NCI-H526 treated with DMSO at 0.1 percent for 48 hours (cell line): Measurements from ENCODE around the gene CCNK.

Source experiments
- DNase-seq: peaks from one replicate; lab custom pipeline; 2025; lab: John Stamatoyannopoulos, UW

Gene CCNK

GRCh38 chr14:99480917-99481744, at the start of gene CCNK:
Gene CCNK, plus strand, starts transcription at chr14:99481409. Its CDS starts 11,269 bp downstream, at chr14:99492678.
- peak; percentile 100 for DNase-seq

DNA sequence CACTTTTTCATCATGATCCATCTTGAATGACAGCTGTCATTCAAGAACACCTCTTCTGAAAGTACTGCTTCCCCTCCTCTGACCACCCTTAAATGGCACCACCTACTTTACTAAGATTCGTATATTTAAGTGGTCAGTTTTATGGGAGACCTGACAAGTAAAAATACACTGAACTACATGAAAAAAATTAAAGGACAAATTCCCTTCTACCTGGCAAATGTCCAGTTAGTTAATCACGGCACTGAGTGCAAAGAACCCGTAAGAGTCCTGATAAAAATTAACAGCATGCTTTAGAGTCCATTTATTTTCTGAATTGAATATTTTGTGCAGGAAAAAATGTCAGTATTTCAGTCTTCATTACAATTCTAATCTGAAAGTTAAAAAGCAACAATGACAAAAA, 49.2 kb upstream of the CCNK start:
- no peak for DNase-seq

GRCh38 chr14:99432485-99432884, 48.7 kb upstream of the CCNK start:
- no peak for DNase-seq

- no peak for DNase-seq
Measured at GRCh38 chr14:99435327-99435726, 45.9 kb upstream of the CCNK start.

DNA sequence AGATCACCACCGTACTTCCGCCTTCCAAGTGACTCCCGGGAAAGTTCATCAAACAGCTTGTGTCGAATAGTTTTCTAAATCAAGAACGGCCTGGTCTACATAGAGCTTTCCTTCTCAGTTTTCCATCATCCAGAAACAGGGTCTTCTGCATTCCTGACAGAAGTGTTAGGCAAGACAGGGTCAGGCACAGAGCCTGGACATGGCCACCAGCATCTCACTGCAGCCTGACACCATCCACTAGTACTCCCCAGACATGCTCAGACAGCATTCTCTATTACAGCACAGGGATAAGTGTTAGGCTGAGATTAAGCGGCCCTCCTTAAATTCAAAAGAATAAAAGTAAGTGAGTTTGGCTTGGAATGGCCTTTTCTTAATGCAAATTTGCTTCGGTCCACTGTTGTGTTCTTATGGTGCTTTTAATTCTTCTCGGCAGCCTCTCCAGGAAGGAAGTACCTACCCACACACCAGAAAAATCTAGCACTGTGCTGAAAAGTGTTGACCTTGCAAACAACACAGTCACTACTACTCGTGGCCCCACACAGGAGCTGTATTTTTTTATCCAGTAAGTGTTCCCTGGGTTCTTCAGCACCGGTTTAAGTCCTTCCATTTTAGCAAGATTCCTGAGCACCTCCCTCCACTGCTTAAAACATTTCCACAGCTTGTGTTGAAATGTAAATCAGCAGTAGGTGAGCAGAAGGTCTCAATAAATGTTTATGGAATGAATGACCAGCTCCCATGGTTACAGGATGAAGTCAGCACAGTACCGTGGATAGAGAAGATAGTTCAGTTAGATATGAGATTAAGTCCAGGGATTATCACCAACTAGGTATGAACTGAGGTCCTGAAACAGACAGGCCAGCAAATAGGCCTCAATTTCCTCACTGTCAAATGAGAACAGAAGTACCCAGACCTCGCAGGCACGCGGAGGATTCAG, 44.7 kb upstream of the CCNK start:
- DNase-seq = no peak

DNA sequence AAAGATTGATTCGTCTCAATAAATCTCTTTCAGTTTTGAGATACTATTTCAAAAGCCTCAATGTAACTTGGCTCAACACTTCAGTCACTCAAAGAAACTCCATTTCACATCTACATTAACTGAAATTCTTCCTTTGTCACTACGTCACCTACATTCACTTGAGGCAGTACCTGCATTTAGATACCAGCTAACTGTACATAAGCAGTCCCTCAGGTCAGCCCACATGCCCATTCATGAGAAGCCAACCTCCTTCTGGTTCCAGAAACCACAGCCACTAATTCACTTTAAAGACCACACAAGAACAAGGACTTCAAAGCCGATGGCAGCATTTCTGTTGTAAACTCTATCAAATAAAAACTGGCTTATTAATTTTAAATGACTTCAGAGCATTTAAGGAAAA, 43.5 kb upstream of the CCNK start:
- DNase-seq = no peak

DNA sequence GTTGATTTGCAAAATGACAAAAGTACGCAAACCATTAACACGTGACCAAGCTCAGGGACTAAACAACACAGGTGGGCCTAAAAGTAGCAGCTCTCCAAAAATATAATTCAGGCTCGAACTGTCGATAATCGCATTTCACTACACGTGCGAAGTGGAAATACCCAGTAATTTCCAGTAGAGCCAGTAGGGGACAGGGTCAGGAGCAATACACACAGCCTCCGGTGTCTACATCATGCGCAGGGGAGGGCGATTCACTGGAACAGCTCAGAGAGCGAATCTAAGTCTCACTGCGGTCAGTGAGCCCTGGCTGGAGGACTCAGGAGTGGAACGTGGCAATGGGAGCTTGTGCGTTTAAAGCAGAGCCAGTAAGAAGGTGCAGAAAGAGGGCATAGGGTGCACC, 40.9 kb upstream of the CCNK start:
- DNase-seq = no peak

DNA sequence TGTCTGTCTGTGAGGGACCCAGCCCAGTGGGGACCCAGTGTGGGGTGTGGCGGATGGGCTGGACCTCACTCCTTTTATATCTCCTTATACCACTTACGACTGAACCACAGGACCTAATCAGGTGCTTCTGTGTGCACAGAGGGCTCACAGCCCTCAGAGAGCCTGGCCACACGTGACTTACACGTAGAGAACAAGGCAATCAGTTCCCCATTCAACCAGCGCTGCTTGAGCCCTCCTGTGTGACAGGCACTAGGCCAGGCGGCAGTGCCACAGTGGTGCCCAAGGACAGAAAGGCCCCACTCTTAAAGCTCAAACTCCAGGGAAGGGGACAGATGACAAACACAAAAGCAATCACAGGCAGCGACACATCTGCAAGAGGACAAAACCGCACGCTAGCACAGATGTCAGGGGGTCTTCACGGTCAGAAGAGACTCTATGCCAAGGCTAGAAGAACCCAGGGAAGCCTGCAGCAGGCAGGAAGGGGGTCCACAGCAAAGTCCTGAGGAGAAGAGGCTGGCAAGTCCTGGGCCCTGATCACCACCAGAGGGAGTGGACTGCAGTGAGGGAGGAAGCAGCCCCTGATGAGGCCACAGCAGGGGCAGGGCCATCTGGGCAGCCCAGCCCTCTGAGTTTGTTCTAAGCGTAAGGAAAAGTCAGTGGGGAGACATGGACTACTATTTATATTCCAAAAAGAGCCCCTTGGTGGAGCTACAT, 39.9 kb upstream of the CCNK start:
- DNase-seq = no peak

DNA sequence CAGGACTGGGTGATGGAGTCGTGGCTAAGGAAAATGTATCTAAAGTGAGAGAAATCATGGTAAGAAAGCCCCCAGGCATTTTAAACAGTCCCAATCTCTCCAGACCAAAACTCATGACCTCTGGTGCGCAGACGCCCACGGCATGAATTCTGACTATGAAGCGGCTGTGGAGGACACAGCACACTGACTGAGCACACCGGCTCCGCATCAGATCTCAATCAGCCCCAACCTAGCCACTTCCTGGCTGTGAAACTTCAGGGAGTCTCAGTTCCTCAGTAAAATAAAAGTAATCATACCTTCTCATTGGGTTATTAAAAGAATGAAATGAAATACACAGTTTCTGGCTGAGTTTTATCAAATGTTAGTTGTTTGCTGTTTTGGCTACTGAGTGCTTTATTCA, 39.3 kb upstream of the CCNK start:
- no peak for DNase-seq

- no peak for DNase-seq
Measured at GRCh38 chr14:99445931-99446330, 35.3 kb upstream of the CCNK start.

DNA sequence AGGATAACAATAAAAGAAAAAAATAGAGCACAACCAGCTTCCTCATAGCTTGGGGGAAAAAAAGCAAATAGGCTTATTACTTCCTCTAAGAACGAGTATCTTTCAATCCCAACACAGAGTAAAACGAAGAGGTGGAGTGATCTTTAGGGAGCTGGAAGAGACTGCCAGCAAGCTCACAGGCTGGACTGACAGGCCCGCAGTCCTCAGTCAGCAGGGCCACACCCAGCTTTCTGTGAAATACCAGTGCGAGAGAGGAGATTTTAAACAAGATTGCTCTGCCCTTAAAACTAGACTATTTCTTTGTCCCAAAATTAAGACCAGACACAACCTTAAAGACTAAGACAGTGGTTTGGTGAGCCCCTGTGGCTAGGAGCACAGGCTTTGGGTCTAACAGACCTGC, 33.5 kb upstream of the CCNK start:
- DNase-seq = no peak

DNA sequence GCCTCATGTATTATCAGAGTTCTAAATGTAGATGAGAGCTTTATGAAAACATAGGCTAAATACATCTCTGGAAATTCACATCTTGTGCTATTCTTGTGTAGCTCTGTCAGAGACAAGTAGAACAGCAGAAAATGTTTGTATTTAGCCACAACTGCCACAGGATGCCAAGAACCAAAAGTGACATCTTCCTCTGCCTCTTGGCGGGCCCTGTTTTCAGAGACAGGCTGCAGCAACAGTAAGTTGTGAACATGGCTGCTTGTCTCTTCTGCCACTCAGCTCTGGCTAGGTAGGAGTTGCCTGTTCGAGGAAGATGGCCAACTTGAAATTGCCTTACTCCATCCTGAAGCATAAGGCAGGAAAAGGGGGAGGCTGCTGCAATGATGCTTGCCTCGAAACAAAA, 30.9 kb upstream of the CCNK start:
- DNase-seq = no peak

DNA sequence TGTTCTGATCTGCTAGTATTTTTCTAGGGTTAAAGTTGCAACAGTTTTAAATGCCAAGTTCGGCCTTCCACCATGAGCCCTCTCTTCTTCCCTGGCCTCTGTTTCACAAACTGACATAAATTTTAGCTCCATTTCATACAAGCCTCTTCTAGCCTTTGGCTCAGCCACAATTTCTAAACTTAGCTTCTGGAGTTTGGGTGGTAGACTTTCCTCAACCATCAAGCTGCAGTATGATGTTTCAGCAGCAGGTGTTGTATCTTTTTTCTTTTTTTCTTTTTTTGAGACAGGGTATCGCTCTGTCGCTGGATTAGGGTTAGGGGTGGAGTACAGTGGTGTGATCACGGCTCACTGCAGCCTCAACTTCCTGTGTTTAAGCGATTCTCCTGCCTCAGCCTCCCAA, 30.0 kb upstream of the CCNK start:
- no peak for DNase-seq

DNA sequence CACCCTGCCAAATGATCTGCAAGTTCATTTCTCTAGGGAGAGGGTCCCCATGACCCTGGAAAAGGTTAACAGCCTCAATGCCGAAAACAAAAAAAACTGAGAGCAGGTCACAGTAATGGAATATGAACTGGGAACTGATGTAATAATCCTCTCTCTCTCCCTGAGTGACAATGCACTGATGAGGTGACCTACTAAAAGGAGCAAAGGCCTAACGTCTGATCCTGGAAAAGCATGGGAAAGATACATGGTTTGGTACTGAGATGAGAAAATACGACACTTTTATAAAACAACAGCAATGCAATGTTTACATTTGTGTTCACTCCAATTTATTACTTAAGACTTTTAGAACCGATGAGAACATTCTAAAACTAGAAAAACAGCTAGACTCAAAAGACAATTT, 28.2 kb upstream of the CCNK start:
- no peak for DNase-seq

DNA sequence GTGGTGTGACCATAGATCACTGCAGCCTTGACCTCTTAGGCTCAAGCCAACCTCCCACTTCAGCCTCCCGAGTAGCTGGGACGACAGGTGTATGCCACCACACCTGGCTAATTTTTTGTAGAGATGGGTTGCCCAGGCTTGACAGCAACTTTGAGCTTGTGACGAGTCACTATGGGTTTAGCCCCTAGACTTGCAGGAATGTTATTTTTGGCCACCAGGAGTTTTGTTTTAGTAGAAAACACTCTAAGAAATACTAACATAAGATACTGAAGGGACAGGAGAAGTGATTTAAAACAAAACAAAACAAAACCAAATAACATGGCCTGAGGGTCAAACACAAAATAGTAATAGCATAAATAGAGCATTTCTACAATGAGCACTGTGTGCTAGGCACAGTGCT, 27.0 kb upstream of the CCNK start:
- no peak for DNase-seq

- no peak for DNase-seq
Measured at GRCh38 chr14:99459481-99460100, 21.6 kb upstream of the CCNK start.

- no peak for DNase-seq
Measured at GRCh38 chr14:99460793-99461192, 20.4 kb upstream of the CCNK start.

GRCh38 chr14:99461411-99462085, 19.7 kb upstream of the CCNK start:
- peak; percentile 4 for DNase-seq

DNA sequence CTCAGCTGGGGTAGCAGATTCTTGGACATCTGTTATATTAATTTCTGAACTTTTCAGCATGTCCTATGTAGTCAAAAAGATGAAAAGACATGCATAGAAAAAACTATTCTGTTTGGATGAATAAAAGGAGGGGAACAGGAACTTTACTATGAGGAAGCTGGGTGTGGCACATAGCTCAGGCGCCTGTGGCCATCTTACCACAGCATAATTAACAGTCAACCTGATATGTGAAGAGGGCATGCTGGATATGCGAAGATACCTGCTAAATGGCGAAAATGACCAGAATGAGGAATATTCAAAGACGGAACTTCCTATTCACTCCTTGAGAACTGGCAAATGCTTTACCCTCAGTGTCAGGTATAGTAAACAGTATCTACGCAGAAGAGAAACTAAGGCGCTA, 19.0 kb upstream of the CCNK start:
- no peak for DNase-seq

DNA sequence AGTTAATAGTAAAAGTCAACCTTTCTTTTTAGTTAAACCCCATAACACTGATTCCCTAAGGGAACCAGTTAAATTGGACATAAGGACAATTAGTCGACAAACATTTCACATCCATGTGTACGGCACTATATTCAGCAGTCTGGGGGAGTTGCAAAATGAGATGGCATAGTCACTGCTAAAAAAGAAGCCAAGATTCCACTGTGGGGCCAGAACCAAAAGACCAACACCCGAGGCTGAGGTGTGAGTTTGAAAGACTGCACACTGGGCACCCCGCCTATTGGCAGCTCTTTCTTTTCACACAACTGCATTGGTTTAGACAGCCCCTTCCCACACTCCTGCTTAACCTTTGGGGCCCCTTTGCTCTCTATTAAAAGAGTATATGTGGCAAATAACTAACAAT, 17.2 kb upstream of the CCNK start:
- no peak for DNase-seq

DNA sequence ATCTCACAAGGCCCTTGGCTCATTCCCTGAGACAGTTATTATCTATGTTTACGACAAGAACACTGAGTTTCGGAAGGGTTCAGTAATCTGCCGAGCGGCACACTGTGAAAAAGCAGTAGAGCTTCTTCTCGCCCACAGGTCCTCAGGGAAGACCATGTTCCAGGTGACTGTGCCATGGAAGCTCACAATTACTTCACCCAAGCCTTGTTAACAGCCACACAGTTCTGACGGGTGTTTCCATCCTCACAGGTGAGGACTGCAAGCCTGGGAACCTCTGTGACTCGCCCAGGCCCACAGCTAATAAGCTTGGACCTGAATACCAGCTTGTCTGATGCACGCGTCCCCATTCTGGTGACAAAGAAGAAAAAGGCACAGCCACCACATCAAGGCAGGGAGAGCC, 15.9 kb upstream of the CCNK start:
- DNase-seq = no peak

DNA sequence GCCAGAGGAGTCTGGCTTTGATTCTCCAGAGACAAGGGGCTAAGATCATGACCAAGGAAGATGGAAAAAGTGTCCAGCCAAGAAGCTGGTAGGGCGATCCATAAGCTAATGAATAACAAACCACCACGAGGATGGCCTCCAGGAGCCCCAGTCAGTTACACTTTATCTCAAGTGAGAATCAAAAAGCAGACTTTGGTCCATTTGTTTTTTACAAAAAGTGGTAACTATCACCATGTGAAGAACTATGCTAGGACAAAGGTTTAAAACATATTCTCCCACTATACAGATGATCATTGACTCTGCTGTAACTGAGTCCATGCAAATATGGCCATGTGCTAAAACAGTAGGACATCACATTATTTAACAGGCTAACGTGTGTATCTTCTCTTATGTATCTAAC, 14.5 kb upstream of the CCNK start:
- DNase-seq = no peak
